ENCODE results near the gene DPP3.

The DPP3 gene

GRCh38 chr11:66489636-66490035 is 9.4 kb downstream of the DPP3 start:
- no peak for DNase-seq (ENCODE audit: low read depth)

GRCh38 chr11:66491315-66491935 is 11.2 kb downstream of the DPP3 start:
- TF ChIP-seq, protein P1, sequence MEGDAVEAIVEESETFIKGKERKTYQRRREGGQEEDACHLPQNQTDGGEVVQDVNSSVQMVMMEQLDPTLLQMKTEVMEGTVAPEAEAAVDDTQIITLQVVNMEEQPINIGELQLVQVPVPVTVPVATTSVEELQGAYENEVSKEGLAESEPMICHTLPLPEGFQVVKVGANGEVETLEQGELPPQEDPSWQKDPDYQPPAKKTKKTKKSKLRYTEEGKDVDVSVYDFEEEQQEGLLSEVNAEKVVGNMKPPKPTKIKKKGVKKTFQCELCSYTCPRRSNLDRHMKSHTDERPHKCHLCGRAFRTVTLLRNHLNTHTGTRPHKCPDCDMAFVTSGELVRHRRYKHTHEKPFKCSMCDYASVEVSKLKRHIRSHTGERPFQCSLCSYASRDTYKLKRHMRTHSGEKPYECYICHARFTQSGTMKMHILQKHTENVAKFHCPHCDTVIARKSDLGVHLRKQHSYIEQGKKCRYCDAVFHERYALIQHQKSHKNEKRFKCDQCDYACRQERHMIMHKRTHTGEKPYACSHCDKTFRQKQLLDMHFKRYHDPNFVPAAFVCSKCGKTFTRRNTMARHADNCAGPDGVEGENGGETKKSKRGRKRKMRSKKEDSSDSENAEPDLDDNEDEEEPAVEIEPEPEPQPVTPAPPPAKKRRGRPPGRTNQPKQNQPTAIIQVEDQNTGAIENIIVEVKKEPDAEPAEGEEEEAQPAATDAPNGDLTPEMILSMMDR (IDR thresholded peaks at IDR 0.05; ENCODE audit: low read depth, low read length, missing control alignments), result peak; percentile 60
- DNase-seq (ENCODE audit: low read depth), result no peak
- no peak overlapping the region for H3K4me3 ChIP-seq (ENCODE audit: low read depth, low read length)

More at GRCh38 chr11:66489636-66490035, 9.4 kb downstream of the DPP3 start:
- H3K4me3 ChIP-seq (ENCODE audit: low read depth, low read length), result no peak overlapping the region
- TF ChIP-seq, protein P1 (IDR thresholded peaks at IDR 0.05; ENCODE audit: low read depth, low read length, missing control alignments), result no peak

DNA sequence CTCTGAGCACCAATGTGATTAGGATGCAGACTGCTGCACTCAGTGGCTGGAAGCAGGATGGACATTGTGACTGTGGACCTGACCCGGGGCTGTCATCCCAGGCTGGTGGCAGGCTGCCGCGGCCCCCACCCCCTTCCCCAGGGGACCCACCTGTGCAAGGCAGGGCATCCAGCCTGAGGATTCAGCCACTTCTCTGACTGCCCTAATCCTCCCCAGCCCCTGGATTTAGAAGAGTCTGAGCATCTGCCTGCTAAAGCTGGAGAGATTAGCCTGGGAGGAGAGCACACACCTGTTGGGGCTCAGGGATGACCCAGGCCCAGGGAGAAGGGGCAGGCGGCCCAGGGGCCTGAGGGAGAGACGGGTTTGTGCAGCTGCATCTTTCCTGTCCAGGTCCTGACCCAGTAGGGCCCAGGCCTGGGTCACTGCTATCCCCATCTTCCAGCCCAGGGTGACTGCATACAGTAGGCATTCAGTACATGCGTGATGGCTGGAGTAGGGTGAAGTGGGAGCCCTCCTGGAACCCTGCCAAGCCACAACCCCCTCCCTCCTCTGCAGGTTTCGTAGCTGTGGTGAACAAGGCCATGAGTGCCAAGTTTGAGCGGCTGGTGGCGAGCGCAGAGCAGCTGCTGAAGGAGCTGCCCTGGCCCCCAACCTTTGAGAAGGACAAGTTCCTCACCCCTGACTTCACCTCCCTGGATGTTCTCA is 12.1 kb downstream of the DPP3 start:
- no peak overlapping the region for H3K4me3 ChIP-seq (ENCODE audit: low read depth, low read length)
- TF ChIP-seq, protein P1 (IDR thresholded peaks at IDR 0.05; ENCODE audit: low read depth, low read length, missing control alignments), result no peak
- DNase-seq (ENCODE audit: low read depth), result no peak

DNA sequence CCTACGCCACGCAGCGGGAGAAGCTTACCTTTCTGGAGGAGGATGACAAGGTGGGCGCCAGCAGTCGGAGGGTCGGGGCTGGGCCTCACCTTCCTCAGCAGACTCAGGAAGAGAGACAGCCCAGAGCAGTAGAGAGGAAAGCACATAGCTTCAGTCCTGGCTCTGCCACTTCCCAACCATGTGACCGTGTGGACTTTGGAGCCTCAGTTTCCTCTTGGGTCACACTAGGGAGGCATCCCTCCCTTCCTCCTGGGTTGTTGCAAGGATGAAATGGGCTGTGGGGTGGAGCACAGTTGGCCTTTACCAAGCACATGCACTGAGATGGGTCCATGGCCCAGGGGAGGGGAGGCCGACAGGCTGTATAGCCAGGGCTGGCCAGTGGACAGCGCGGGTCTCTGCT is 12.9 kb downstream of the DPP3 start:
- H3K4me3 ChIP-seq (ENCODE audit: low read depth, low read length), result no peak overlapping the region
- TF ChIP-seq, protein P1 (IDR thresholded peaks at IDR 0.05; ENCODE audit: low read depth, low read length, missing control alignments), result no peak
- DNase-seq (ENCODE audit: low read depth), result no peak

GRCh38 chr11:66494458-66494857 is 14.2 kb downstream of the DPP3 start:
- TF ChIP-seq, protein P1 (IDR thresholded peaks at IDR 0.05; ENCODE audit: low read depth, low read length, missing control alignments), result no peak
- no peak overlapping the region for H3K4me3 ChIP-seq (ENCODE audit: low read depth, low read length)
- DNase-seq (ENCODE audit: low read depth), result no peak

DNA sequence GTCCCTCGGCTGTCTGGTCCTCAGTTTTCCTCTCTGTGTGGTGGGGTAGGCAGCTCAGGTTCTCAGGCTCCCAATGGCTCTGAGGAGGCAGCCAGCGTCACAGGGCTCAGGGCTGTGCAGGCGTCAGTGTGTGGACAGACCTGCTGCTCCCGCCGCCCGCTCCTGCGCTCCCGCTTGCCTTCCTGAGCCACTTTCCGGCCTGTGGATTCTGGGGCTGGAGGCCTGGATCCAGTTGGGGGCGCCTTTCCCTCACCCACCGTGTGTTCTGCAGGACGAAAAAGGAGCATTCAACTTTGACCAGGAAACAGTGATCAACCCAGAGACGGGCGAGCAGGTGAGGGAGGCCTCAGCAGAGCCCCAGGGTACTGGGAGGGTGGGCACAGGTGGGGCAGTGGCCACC is 14.7 kb downstream of the DPP3 start:
- DNase-seq (ENCODE audit: low read depth), result no peak
- TF ChIP-seq, protein P1 (IDR thresholded peaks at IDR 0.05; ENCODE audit: low read depth, low read length, missing control alignments), result no peak

More for the DNA sequence above, 14.7 kb downstream of the DPP3 start:
- no peak overlapping the region for H3K4me3 ChIP-seq (ENCODE audit: low read depth, low read length)
